Esophagus squamous epithelium (tissue), 4 donors: Measurements from ENCODE around the gene ADAMTS9.

Experiments used
- CTCF ChIP-seq, 6 experiments: fragments of 450-650 bp in 4 of 6; fragments of 200-600 bp in 2 of 6; sonication (generic) in 2 of 6; IDR thresholded peaks; one replicate each; pipeline ENCODE4 v1.5.1; 2016 to 2019; ENCODE audit warnings: antibody characterized with exemption in 6 of 6, mild to moderate bottlenecking in 4 of 6, moderate library complexity in 4 of 6
- POLR2A ChIP-seq, 4 donors: fragments of 450-650 bp; IDR thresholded peaks; one replicate each; pipeline ENCODE4 v1.6.1; 2017; ENCODE audit warnings: antibody characterized with exemption in 4 of 4, mild to moderate bottlenecking in 4 of 4, moderate library complexity in 3 of 4

GRCh38 chr3:64681015-64681414, 6.8 kb downstream of the ADAMTS9 start:
- TF ChIP-seq POLR2A (IDR thresholded peaks at IDR 0.05) (no peak), CTCF (IDR thresholded peaks at IDR 0.05) (no peak)
